GM19468 (cell line): ENCODE measurements around the gene L1CAM.

Source experiments
- ATAC-seq: cut with Tn5 transposase; IDR thresholded peaks from one replicate; pipeline ENCODE4 v1.9.1; 2021; ENCODE audit warnings: mild to moderate bottlenecking, moderate library complexity, moderate number of reproducible peaks; ENCODE audit not compliant: unreplicated experiment; ENCODE audit errors: extremely low read depth

The L1CAM gene

DNA sequence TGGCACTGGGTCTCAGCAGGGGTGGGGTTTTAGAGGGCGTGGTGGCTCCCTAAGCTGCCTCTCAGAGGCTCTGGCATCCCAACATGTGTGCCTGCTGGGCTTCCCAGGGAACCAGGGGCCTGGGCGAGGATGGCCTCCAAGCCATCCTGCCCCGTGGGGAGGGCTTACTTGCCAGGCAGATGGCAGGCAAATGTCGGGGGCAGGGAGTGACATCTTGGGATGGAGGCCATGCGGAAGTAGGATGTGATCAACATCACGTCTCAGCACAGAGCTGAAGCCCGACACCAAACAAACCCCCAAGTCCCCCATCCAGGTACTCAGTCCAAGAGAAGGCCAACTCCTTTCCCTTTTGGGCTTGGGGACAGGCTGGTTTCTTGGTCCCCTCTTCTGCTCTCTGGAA is 4.7 kb downstream of the L1CAM start:
- ATAC-seq, result no peak

DNA sequence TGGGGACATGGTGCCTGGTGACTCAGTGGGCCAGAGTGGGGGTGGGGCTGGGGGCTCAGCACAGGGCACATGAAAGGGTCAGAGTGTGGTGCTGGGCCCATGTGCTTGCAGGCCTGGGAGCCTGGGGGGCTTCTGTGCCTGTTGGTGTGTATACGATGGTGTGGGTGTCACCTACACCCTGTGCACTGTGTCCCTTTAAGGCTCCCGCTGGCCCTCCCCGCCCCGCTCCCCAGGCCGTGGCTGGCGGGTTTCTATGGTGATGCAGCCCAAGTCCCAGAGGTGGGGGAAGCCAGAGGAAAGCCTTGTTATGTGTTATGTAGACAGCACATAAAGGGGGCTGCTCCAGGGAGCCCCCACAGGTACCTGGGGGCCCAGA is 5.5 kb downstream of the L1CAM start:
- ATAC-seq, result no peak

DNA sequence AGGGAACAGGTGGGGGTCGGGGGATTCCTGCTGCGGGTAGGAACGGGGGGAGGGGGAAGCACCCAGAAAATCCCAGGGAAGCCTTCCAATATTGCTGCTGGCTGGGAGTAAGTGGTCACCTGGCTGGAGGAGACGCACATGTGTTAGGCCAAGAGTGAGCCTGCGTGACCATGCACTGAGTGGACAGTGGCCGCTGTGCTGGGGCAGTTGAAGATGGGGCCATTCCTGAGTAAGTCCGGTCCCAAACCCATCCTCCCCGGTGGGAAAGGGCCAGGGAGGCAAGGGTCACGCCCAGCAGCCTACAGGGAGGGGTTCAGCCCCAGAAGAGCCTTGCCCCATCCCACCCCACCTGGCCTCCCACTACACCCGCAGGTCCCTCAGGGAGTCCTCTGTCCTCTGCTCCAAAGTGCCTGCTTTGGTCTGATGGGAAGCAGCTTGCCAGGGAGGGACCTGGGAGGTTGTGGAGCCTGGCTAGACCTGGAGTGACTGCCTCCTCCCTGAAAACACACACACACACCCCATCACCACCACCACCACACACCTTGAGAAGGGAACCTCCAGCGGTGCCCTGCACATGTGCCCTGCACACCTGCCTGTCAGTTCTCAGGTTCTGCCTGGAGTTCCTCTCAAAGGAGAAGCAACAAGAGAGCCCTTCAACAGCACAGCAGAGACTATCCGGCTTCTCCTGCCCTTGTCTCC is 6.1 kb downstream of the L1CAM start:
- ATAC-seq, result no peak

DNA sequence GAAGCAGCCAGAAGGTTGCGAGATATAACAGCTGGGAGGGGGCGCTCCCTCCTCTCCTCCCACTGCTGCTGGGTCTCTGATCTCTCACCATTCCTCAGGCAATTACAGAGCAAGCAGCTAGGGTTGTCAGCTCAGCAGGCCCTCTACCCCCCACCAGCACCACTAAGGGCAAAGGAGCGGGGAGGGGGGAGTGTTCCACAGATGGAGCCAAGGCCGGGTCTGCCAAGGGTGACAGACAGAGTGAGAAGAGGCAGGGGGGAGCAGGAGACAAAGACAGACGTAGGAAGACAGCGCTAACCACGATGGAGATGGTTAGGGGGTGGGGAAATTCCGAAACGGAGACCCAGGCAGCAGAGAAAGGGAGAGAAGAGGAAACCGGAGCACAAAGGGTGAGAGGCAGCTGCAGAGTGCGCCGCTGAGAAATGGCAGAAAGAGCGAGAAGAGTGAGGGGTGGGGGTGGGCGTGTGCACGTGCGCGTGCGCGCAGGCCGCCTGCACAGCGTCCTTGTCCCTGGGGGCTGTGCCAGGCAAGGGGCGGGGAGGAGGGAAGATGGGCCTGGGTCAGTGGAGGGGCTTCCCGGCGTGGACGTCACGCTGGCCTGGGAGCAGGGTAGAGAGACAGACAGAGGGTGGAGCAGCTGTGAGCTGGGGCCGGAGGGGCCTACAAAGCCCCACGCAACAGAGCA is 6.9 kb downstream of the L1CAM start:
- no peak for ATAC-seq

DNA sequence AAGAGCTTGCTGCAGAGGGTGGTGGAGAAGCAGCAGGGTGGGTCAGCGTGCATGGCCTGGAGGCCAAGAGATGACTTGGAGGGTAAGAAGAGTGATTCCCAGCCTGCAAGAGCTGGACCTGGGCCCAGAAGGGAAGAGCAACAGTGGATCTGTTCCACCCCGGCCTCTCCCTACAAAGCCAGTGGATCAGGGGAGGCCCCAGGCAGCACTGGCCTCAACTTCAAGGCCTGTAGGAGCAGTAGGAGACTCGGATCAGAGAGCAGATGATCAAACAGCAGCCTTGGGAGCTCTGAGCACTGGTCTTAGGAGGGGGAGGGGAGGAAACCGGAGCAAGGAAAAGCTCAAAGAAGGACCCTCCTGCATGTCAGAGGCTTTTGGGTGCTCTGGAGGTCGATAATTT is 7.6 kb downstream of the L1CAM start:
- ATAC-seq, result no peak

DNA sequence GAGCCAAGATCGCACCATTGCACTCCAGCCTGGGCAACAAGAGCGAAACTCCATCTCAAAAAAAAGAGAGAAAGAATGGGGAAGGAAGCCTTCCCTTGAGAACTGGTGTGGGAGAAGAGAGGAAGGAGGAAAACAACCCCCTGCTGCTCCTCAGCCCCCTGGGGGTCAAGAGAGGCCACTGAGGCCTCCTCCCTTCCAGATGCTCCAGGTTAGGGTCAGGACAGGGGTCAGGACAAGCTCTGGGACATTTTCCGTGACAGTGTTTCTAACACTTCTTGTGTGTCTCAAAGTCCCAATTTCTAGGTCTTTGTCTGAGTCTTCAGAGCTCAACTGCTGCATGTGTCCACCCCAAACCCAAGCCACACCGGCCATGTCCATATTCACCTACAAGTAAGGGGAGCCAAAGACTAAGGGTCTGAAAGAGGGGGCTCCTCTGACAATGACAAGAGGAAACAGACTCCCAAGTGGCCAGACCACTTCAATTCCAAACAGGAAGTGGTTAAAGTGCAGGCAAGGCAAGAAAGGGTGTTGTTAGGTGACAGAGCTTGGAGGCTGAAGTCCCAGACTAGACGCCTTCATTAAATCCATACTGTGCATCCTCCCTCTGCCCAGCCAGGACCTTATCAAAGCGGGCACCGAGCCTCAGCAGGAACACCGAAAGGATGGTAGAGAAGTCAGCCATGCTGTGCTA is 8.3 kb downstream of the L1CAM start:
- no peak for ATAC-seq

DNA sequence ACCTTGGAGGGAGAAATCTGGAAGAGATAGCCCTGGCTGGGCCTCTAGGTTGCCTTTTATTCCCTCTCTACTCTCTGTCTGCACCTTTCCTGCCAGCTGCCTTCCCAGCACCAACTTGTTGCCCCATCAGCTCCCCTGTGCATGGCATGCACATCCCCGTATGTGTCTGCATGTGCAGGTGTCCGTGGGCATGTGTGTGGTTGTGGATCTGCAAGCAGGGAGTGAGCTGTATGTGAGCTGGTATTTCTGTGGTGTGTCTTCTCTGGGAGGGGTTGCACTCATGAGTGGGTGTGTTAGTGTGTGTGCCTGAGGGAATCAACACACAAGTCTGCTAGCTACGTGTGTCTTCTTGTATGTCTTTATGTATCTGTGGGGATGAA is 9.9 kb downstream of the L1CAM start:
- no peak for ATAC-seq

DNA sequence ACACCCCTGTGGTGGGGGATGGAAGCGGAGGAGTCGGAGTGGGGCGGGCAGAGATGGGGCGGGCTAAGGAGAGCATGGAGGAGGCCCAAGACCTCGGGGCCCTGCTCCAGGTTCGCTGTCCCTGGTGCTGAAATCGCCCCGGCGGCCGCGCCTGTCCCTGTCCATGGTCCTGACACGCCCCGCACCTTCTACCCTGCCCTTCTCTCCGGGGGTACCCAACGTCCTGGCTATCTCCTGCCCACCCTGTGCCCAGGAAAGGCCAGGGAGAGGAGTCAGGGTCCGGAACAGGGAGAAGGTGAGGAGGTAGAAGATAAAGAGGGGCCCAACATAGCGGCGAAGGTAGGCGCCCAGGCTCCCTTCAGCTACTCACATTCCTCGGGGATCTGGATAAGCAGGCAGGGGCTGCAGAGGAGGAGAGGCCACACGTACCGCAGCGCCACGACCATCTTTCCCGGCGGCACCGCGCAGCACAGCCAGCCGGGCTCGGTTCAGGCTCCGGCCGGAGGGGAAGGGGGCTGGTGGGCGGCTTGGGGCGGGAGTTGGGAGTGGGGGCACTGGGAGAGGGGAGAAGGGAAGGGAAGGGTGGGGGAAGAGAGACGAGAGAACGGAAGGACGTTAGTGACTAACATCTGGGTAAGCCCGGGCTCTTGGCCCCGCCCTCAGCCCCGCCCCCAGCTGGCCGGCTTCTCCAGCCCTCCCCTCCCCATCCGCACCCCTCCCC is 10.4 kb downstream of the L1CAM start:
- ATAC-seq, result no peak

DNA sequence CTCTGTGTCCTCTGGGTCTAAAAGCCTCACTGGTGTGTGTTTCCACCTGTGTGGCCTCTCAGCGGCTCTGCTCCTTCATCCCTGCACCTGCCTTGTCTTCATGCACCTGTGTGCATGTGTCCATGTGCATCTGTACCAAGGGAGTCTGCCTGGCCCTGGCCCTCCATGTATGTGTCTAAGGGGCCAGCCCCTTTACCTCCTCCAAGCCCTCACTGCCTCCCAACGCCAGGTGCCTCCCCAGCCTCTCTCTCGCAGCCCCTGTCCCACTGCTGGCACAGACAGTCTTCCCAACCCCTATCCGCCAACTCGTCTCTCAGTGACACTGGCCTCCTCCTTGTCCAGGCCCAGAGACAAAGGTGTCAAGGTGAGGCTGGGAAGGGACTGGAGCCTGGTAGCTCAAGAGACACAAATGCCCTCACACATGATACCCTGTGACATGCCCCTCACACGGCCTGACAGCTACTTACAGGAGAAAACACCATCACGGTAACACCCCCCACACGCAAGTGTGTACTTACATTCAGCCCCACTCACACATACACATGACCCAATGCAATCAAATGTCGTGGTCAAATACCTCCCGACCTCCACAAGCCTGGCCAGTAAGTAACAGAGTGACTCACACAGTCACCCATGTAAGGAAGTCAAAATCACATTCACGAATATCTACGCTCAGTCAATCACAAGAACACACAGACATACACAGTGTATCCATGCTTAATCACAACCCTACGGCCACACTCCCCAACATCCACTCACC is 11.4 kb downstream of the L1CAM start:
- ATAC-seq, result no peak

DNA sequence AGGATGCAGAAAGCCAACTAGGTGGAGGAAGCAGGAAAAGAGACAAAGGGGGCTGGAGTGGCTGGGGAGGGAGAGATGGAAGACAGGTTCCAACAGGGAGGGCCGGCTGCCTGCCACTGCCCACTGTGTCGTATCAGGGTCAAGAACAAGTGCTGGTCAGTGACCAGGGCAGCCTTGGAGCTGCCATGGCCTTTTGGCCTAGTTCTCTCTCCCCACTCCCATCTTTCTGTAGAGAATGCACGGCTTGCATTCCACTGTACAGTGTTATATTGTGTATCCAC is 11.9 kb downstream of the L1CAM start:
- no peak for ATAC-seq

DNA sequence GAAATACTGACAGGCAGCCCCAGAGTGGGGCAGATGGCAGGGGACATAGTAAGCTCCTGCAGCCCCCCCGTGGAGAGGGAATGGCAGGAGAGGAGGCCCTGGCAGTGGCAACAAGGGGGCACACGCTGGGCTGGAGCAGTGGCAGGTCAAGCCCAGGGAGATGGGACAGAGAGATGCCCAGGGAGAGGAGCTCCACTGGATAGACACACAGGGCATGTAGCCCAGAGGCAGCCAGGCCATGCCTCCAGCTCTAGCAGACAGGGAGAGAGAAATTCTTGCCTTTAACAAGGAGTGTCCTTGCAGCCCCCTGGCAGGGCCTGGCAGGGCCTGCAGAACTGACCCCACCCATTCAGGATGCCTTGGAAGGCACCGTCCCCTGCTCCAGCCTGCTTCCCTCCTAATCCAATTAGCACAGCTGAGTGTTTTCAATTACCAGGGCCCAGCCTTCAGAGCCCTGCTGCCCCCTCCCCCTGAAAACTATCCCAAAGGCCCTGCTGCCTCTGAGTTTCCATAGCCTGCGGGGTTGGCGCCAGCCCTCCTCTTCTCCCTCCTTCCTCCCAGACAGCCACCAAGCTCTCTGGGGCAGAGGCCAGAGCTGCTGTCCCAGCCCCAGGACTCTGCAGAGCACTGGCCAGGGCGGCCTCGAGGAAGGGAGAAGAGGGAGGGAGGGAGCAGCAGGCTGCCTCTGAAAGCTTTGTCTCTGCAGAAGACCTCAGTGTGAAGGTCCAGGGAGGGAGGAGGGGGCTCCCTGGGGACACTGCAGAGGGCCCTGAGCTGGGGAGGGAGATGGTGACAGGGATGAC is 12.5 kb downstream of the L1CAM start:
- no peak for ATAC-seq

DNA sequence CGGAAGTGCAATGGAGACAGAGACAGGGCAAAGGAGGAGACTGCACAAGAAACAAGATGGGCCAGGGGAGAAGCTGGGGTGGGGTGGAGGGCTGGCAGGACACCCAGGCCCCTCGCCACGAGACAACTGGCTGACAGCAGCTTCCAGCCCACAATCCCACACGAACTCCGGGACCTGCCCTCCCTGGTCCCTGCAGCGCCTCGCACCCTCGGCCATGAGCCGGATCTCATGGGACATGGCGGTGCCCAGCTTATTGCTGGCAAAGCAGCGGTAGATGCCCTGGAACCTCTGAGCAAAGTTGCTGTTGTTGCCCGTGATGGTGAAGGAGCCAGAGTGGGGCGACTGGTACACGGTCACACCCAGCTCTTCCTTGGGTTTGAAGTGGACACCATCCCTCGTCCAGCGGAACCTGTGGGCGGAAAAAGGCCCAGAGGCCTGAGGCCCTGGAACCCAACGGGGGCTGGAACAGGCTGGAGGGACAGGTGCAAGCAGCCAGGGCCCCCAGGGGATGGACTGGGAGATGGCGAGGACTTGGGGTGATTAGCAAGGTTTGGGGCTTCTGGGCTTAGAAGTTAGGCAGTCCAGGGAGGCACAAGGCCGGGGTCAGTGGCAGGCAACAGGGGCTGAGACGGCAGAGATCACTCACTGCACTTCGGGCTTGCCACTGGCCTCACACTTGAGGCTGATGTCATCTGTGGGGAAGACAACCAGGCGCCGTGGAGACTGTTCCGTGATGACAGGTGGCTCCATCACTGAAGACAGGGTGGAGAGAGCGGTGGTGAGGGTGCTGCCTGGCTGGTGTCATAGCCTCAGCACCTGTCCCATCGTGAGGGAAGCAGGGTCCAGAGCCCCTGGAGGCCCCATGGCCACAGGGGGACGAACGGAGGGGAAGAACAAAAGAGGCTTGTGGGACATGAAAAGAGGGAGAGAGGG is 13.8 kb downstream of the L1CAM start:
- no peak for ATAC-seq

DNA sequence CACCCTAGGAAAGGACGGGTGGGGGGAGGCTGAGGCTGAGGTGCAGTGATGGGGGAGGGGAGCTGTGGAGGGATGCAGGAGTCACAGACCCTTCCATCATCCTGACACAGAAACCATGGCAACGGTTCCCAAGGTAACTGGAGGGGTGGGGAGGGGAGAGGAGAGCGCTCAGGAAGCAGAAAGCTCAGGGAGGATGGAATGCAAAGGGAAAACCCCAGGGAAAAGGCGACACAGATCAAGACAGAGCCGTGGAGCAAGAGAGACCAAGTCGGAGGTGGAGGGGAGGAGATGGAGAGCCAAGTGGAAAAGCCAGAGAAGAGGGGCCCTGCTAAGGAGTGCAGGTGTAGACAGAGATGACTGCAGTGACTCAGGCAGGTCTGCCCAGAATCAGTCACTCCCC is 14.5 kb downstream of the L1CAM start:
- no peak for ATAC-seq

DNA sequence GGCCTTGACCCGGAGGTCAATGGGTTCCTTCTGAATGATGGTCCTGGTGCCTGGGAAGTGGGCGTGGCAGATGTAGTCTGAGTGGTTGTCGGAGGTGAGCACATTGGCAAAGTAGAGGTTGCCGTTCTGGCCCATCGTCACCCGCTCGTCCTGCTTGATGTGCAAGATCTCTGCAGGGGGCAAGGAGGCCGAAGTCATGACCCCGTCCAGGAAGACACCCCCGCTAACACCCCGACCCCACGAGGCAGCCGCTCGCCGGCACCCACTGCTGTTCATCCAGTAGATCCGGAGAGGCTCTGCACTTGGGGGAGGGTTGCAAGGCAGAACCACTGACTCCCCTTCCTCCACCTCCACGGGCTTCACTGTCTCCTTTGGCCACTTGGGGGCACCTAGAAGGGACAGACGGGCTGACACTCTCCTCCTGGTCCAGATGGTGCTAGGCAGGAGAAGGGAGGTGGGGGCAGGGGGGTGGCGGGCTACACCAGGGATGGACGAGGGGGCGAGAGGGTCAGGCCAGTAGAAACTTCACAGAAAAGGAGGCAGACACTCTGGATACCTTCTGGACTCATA is 15.1 kb downstream of the L1CAM start:
- ATAC-seq, result no peak

DNA sequence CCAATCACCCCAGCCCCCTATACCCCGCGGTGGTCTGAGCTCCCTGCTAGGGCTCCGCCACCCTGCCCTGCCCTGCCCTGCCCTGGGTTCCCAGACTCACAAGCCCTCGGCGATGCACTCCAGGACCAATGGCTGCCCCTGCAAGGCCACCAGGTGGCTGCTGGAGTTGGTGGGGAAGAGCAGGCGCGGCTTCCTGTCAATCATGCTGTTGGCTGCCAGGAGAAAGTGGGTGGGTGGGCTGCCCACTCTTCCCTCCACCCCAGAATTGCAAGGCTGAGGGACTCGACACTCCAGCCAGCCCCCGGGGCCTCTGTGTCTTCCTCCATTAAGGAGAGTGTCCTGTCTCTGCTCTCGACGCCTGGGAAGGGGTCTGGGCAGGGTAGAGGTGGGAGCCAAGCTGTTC is 15.7 kb downstream of the L1CAM start:
- no peak for ATAC-seq

DNA sequence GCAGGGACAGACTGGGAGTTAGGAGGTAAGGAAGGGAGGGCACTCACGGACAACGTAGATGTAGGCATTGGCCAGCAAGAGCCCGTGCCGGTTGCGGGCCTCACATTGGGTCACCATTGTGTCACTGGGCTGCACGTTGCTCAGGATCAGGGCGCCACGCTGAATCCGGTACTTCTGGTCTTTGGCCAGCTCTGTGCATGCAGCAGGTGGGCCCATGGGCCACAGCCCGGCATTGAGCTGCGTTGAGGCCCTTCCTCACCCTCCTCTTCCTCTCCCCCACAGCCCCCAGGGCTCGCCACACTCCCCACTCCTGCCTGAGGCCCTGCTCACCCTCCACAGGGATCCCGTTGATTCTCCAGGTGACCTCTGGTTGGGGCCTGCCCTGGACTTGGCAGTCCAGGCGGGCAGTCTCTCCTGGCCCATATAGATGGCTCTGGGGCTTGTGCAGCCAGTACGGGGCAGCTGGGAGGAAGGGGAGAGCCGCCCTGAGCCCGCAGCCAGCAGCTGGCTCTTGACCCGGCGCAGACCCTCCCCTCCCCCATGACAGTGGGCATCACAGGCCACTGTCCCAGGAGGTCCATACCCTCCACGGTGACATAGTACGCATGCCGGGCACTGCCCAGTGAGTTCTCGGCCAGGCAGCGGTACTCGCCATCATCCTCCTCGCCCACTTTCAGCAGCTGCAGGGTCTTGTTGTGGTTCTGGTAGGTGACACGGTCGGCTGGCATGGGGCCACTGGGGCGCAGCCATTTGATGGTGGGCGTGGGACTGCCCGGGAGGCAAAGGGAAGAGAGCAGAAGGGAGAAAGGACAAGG is 16.3 kb downstream of the L1CAM start:
- no peak for ATAC-seq
